Hematopoietic multipotent progenitor cell (in vitro differentiated cells): ENCODE measurements around the gene PPP6R3. TPM values are rescaled to one million over a fixed set of nuclear protein-coding genes. Genes with fewer than 3 reads are reported as not detected.

ENCODE experiments used
- DNase-seq, 3 donors: peaks; one replicate each; pipeline ENCODE4 v3.0.0-alpha.2; 2011 to 2015; ENCODE audit warnings: low read depth in 2 of 3, low spot score in 2 of 3
- total RNA-seq: library from RNA; depleted of rRNA; stranded (reverse); fragments of >200 nt; gene quantifications from one replicate; pipeline ENCODE4 v1.2.3, GENCODE V29; 2012

The PPP6R3 gene
- total RNA-seq, 1 donor, result 113 TPM

DNA sequence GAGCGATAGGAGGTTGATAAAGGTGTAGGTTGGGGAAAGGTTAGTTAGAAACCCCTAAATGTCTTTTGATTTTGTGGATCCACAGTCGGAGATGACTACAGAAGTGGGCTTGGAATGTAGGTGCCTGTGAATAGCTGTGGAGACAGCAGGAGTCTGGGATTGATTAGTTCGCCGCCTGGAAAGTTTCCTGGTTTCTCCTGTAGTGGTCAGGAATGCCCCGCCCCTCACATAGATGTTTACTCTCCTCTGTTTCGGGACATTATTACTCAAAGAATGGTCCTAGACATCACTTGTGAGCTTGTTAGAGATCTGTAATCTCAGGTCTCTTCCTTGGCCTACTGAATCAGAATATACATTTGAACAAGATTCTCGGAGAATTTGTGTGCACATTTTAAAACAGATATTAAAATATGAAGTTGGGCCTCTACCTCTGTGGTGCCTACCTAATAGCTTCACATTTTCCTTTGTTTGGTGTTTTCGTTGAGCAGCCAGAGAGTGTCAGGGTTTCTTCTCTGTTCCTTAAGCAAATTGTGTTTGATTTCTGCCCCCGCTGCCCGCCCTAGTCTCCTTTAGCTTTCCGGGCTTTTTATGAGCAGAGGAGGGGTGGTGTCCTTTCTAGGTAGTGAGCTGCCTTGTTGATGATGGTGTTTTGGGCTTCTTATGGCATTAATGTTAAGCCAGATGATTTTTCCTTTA lies 89.4 kb downstream of the PPP6R3 start:
- peak in 1 of 3 donors; percentile 25 for DNase-seq

- DNase-seq, result peak in 2 of 3 donors; percentile 53 to 64
Measured at GRCh38 chr11:68550485-68550817, 89.9 kb downstream of the PPP6R3 start.

- peak in 2 of 3 donors; percentile 9 to 35 for DNase-seq
Measured at GRCh38 chr11:68551223-68551622, 90.7 kb downstream of the PPP6R3 start.

- no peak for DNase-seq
Measured at GRCh38 chr11:68551777-68552176, 91.2 kb downstream of the PPP6R3 start.

- DNase-seq, result no peak
Measured at GRCh38 chr11:68552542-68552941, 92.0 kb downstream of the PPP6R3 start.

DNA sequence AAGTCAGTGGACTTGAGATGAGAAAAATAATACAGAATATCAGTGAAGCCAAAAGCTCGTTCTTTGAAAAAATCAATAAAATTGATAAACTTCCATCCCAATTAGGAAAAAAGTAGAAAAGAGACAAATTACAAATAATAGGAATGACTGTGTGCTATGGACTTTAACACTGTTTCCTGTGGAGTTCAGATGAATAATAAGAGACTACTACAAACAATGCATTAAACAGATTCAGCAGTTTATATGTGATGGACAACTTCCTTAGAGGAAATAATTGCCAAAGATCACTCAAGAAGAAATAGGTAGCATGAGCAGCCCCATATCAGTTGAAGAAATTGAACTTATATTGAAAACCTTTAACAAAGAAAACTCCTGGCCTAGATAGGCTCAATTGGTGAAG lies 99.7 kb downstream of the PPP6R3 start:
- no peak for DNase-seq

DNA sequence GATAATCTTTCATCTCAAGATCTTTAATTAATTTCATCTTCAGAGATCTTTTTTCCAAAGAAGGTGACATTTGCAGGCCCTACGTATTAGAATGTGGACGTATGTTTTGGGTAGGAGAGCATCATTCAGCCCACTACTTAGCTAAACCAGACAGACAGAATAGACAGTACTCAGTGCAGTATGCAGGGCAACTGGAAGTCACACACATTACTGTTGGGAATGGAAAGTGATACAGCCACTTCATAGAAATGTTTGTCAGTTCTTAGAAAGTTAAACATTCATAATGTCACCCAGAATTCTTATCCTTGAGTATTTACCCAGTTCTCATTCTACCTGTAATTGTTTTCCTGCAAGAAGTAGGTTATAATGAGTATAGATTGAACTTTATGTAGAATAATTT lies 102.9 kb downstream of the PPP6R3 start:
- DNase-seq, result no peak

GRCh38 chr11:68564261-68564660 lies 103.7 kb downstream of the PPP6R3 start:
- no peak for DNase-seq

GRCh38 chr11:68565768-68566167 lies 105.2 kb downstream of the PPP6R3 start:
- no peak for DNase-seq

DNA sequence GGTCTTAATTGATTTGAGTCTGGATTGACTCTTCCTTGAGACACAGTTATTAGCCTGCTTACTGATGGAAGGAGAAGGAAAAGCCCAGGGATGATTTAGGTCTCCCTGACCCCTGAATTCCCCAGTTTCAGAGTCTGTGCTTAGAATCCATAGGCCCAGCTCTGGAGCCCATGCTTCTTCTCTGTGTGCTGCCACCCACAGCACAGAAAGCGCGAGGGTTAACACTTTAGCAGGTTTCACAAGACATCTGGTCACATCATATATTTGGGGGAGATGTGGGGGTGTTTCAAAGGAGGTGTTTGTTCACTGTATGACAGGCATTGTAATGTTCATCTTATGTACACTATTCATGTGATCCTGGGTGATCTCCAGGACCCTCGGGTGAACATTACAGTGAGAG lies 107.0 kb downstream of the PPP6R3 start:
- DNase-seq, result no peak

GRCh38 chr11:68569357-68569756 lies 108.8 kb downstream of the PPP6R3 start:
- peak in 2 of 3 donors; percentile 9 to 20 for DNase-seq

GRCh38 chr11:68570691-68571090 lies 110.1 kb downstream of the PPP6R3 start:
- DNase-seq, result no peak

GRCh38 chr11:68574308-68574707 lies 113.8 kb downstream of the PPP6R3 start:
- no peak for DNase-seq

- no peak for DNase-seq
Measured at GRCh38 chr11:68575025-68575665, 114.6 kb downstream of the PPP6R3 start.

DNA sequence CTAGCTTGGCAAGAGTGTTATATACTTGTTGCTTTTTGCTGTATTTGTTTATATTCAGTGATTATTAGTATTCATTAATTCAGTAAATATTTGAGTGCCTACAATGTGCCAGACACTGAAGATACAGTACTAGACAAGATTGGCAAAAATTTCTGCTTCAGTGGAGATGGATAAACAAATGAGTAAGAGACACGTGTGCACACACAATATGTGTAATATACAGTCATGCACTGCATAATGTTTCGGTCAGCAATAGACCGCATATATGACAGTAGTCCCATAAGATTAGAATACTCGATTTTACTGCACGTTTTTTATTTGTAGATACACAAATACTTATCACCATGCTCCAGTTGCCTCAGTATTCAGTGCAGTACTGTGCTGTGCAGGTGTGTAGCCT lies 118.9 kb downstream of the PPP6R3 start:
- no peak for DNase-seq

- no peak for DNase-seq
Measured at GRCh38 chr11:68581439-68581838, 120.9 kb downstream of the PPP6R3 start.

DNA sequence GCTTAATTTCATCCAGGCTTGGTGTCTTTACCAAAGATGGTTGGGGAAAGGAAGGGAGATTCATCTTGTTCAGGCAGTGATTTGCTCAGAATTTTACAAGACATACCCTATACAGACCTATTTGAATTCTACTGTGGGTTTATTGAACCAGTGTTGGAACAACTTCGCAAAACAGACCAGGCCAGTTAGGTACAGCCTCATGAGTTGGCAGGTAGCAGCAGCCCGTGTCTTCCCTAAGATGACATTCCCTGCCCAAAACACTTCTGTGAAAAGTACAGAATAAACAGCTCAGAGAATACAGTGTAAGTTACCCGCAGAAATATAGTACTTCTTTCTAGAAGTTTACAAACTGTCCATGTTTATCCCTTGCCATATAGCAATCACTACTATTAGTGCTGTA lies 121.3 kb downstream of the PPP6R3 start:
- no peak for DNase-seq

DNA sequence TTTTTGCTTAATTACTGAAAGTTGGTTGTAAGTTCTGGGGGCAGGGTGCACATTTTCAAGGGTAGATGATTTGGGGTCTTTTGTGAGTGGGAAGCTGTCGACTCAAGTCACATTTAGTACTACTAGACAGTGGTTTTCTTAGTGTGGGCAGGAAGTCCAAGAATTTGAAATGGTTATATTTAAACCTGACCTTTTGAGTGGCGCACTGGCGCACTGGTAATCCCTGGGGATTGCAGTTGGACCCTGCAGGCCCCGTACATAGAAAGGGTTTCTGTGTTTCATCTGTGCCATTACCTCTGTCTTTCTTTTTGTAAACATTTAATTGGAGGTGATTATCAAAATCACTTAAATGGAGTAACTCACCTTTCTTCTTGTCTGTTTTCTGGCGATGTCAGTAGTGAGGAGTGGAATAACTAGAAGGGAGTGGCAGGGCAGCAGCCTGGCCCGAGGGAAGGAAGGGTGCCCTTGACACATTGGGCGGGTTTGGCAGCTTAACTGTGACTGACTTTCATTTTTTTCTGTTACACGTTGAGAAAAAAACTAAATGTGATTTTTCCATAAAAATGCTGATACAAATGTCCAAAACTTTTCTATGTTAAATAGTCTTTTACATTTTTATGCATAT lies 122.0 kb downstream of the PPP6R3 start:
- DNase-seq, result no peak

DNA sequence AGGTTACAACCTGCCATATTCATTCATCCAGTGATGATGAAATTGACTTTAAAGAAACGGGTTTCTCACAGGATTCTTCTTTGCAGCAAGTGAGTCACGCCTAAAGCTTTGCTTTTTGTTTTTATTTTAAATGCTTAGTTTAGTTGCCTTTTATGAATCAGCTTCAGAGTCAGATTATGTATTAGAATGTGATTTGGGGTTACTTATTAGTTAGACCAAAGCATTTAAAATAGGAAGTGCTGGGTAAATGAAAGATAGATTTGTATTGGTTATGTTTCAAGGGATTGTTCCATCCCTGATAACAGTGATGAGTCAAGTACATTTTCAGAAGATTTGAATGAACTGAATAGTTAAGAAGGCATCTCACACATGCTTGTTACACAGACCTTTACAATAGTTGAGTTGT lies 122.5 kb downstream of the PPP6R3 start:
- no peak for DNase-seq

GRCh38 chr11:68584097-68584496 lies 123.5 kb downstream of the PPP6R3 start:
- peak; percentile 21 to 61 (median 39) for DNase-seq

DNA sequence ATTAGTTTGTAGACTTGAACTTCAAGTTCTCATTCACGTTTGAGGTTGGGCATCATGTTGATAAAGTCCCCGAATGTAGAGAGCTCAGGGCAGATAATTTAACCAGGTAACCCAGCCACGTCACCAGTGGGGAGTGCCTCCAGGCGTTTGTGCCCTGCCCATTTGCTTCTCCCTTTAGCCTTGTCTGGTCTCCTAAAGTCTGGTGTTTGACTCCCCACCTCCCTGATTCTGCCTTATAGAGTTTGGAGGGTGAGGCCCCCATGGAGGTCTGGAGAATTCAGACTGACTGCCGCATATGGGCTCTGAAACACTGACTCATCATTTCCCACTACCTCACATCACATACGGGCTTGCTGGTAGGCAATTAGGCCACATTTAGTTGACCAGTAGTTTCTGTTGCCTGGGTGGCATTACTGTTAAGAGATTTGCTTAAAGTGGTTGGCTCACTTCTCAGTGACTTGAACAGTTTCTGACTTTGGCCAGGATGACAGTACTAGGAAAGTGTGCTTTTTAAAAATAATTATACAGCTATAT lies 124.5 kb downstream of the PPP6R3 start:
- DNase-seq, result no peak
